AG10803 (cell line): ENCODE data around the gene CADM4.

Experiments used
- DNase-seq: peaks from one replicate; pipeline ENCODE4 v3.0.0; 2010; ENCODE audit warnings: low read depth
- H3K4me3 ChIP-seq: 2 replicates; pipeline ENCODE4 v1.5.1; 2011; ENCODE audit warnings: mild to moderate bottlenecking, low read length, control low read depth
- TF ChIP-seq, protein P1 (sequence below): conservative IDR thresholded peaks from 2 replicates; pipeline ENCODE4 v1.5.1; 2011; ENCODE audit warnings: mild to moderate bottlenecking, low read length, control low read depth, inconsistent platforms

The CADM4 gene

DNA sequence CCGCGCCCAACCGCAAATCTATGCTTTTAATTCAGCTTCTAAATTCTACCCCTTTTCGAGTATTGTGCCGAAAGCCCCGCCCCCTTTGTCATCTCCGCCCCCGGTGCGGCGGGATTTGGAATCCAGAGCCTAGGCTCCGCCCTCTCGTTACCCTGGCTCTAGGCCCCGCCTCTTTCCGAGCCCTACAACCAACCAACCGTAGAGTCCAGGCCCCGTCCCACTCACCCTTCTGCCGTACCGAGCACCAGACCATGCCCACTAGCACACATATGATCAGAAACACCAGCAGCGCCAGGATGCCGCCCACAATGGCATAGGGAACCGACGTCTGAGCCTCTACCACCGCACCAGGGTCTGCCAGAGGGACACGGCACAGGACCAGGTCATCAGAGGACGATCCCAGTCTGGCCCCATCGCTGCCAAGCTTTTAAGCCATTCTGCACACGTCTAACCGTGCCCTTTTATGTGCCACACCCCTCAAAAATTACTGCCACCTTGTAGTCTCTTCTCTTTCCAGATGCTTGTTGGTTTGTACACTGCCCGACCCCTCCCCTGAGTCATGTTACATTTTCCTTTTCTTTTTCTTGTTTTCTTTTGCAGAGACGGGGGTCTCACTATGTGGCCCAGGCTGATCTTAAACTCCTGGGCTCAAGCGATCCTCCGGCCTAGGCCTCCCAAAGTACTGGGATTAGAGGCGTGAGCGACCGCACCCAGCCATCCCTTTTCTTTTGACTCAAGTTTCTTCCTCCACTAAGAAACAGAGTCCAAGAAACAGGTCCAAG lies 15.6 kb downstream of the CADM4 start:
- H3K4me3 ChIP-seq, result no peak overlapping the region
- no peak for DNase-seq
- TF ChIP-seq, protein P1, sequence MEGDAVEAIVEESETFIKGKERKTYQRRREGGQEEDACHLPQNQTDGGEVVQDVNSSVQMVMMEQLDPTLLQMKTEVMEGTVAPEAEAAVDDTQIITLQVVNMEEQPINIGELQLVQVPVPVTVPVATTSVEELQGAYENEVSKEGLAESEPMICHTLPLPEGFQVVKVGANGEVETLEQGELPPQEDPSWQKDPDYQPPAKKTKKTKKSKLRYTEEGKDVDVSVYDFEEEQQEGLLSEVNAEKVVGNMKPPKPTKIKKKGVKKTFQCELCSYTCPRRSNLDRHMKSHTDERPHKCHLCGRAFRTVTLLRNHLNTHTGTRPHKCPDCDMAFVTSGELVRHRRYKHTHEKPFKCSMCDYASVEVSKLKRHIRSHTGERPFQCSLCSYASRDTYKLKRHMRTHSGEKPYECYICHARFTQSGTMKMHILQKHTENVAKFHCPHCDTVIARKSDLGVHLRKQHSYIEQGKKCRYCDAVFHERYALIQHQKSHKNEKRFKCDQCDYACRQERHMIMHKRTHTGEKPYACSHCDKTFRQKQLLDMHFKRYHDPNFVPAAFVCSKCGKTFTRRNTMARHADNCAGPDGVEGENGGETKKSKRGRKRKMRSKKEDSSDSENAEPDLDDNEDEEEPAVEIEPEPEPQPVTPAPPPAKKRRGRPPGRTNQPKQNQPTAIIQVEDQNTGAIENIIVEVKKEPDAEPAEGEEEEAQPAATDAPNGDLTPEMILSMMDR, result no peak

DNA sequence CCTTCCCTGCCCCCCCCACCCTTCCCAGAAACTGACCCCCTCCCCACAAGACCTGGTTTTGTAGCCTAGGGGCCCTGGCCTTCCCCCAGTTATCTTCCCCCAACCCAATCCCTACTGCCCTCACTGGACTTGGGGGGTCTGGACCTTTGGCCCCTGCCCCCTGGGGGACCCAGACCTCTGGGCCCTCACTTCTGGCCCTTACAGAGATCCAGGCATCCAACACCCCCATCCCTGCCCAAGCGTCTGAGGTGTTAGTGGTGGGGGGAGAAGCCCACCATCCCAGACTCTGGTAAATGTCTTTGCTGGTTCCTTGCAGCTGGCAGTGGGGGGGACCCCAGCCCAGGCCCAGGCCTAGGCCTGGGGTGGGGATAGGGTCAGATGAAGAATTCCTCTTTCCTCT lies 16.7 kb downstream of the CADM4 start:
- H3K4me3 ChIP-seq, result no peak overlapping the region
- DNase-seq, result no peak
- TF ChIP-seq, protein P1, result no peak

DNA sequence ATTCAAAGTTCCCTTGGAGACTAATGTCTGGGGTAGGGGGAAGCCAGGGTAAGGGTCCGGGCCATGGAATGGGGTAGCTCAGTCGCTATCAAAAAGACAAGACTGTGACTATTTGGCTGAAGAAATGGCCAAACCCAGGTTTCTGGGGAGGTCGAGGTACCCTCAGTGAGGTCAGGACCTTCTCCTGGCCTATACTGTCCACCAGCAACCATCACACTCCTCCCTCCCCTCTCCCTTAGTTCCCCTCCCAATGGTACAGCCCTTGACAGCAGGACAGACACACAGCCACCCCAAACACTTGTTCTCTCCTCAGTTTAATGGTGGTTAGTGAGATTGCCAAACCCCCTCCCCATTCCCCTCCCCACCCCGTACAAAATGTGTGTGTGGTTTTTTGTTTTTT lies 17.6 kb downstream of the CADM4 start:
- H3K4me3 ChIP-seq, result no peak overlapping the region
- no peak for DNase-seq
- TF ChIP-seq, protein P1, result no peak

DNA sequence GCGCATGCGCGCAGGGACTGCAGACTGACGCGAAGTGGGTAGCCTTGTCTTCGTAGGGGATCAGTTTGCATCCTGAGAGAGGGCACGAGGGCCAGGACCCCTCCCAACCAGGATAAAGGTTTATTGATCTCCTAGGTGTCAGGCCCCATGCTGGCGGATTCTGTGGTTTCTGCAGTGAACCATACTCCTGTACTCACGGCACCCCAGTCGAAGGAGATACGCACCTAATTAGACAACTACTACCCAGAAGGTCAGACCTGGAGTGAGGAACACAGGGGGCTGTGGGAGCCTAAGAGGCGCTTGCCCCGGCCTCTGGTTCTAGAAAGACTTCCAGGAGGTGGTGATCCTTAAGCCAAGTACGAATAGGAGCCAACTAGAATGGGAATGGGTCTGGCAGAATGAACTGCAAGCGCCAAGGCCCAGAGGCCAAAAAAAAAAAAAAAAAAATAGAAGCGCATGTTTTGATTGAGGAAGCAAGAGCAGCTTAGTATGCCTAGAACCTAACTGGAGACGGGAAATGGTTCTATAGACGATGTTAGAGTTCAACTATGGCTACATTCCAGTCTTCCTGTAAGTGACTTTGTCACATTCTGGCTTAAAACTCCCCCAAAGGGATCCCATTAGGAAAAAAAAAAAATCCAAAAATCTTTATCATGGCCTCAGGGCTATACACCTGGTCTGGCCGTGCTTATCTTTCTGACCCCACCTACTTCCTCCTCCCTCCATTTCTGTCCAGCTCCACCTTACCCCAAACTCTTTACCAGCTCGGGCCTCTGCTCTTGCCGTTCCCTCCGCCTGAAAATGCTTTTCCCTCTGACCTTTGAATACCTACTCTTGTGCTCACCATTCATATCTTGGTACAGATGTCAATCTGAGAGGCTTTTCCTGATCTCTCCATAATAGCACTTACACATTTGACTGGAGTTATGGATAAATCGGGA lies 19.3 kb downstream of the CADM4 start:
- peak overlapping the region; percentile 93 for H3K4me3 ChIP-seq
- TF ChIP-seq, protein P1, result no peak
- no peak for DNase-seq

DNA sequence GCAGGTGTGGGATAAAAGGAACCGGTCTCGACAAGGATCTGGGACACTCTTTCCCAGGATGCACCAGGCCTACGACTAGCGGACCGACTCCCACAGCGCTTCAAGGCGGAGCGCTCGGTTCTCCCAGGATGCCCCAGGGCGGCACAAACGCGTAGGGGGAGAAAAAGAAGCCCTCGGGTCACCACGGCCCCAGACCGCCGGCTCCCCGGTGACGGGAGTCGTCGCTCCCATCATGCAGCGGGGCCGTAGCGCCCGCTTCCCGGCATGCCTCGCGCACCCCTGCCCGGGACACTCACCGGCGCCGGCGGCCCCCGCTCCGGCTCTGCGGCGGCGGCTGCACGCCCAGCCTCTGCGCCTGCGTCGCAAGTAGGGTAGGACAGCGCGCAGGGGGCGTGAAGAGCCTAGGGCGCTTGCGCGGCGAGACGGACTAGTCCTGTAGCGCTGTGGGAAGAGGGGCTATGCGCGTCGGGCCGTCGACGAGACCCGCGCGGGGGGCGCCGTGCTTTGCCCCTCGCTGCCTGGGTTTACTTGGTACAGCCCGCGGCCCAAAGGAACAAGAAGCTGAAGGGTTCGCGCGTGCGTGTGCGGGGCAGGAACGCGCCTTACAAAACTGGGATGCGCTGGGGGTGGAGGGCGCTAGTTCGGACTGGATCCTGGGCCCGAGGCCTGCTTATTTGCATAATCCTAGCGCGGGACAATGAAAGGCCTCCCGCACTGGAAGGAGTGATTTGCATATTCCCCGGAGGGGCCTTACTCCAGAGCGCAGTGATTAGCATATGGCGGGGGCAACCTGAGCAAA lies 20.2 kb downstream of the CADM4 start, which contains the start of gene ZNF428:
Gene ZNF428, minus strand, starts transcription at position 368 of the 799 bp plus-strand sequence. CDS start 5,325 bp downstream, outside the sequence.
- peak; percentile 86 for DNase-seq
- TF ChIP-seq, protein P1, result no peak

DNA sequence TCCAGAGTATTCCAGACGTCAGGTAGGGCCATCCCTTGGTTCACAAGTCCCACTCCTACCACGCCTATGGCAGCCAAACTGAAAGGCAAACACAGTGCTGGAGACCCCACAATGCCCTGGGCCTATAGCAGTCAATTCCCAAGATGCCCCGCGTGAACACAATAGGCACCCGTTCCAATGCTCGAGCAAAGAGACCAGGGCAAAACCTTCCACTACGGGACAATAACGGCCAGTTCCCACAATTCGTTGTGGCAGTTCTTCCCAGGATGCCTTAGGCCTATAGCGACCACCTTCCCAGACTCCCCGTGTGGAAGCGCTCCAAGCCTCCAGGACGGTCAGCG lies 20.8 kb downstream of the CADM4 start:
- TF ChIP-seq, protein P1, result no peak
- H3K4me3 ChIP-seq, result peak overlapping the region; percentile 93
- DNase-seq, result no peak

More for the DNA sequence above, 20.2 kb downstream of the CADM4 start, which contains the start of gene ZNF428:
- H3K4me3 ChIP-seq, result peak within 1 kb of the TSS; percentile 93
